Fibroblast of the conjunctiva (primary cell): ENCODE data around the gene PLXNC1.

ENCODE experiments used
- DNase-seq: peaks from one replicate; pipeline ENCODE4 v3.0.0-alpha.2; 2010; ENCODE audit warnings: low read depth

PLXNC1 gene

GRCh38 chr12:94180558-94181296, 32.4 kb downstream of the PLXNC1 start:
- no peak for DNase-seq

GRCh38 chr12:94182986-94183707, 34.8 kb downstream of the PLXNC1 start:
- no peak for DNase-seq

- no peak for DNase-seq
Observed at GRCh38 chr12:94183708-94184379, 35.5 kb downstream of the PLXNC1 start.

GRCh38 chr12:94184995-94185719, 36.8 kb downstream of the PLXNC1 start:
- DNase-seq: no peak

- no peak for DNase-seq
Observed at GRCh38 chr12:94185801-94186200, 37.4 kb downstream of the PLXNC1 start.

GRCh38 chr12:94186278-94187241, 38.2 kb downstream of the PLXNC1 start:
- DNase-seq: peak; percentile 36

GRCh38 chr12:94187361-94187760, 39.0 kb downstream of the PLXNC1 start:
- DNase-seq: no peak

GRCh38 chr12:94190623-94191022, 42.2 kb downstream of the PLXNC1 start:
- DNase-seq: no peak

GRCh38 chr12:94191023-94191422, 42.6 kb downstream of the PLXNC1 start:
- no peak for DNase-seq

- DNase-seq: no peak
Observed at GRCh38 chr12:94191811-94192210, 43.4 kb downstream of the PLXNC1 start.

- DNase-seq: no peak
Observed at GRCh38 chr12:94192506-94192905, 44.1 kb downstream of the PLXNC1 start.

GRCh38 chr12:94193168-94193567, 44.8 kb downstream of the PLXNC1 start:
- no peak for DNase-seq

GRCh38 chr12:94195483-94195882, 47.1 kb downstream of the PLXNC1 start:
- no peak for DNase-seq

GRCh38 chr12:94198469-94198868, 50.1 kb downstream of the PLXNC1 start:
- no peak for DNase-seq

GRCh38 chr12:94198872-94199271, 50.5 kb downstream of the PLXNC1 start:
- no peak for DNase-seq

- DNase-seq: no peak
Observed at GRCh38 chr12:94200069-94200468, 51.7 kb downstream of the PLXNC1 start.

GRCh38 chr12:94200695-94201094, 52.3 kb downstream of the PLXNC1 start:
- DNase-seq: no peak

GRCh38 chr12:94202245-94203180, 54.1 kb downstream of the PLXNC1 start:
- no peak for DNase-seq

- no peak for DNase-seq
Observed at GRCh38 chr12:94203181-94203546, 54.8 kb downstream of the PLXNC1 start.

- DNase-seq: no peak
Observed at GRCh38 chr12:94203796-94204195, 55.4 kb downstream of the PLXNC1 start.
